Fibroblast of gingiva (primary cell): ENCODE results near the gene RAPSN.

Experiments
- DNase-seq: peaks from one replicate; pipeline ENCODE4 v3.0.0-alpha.2; 2011; ENCODE audit warnings: low read depth

RAPSN gene

DNA sequence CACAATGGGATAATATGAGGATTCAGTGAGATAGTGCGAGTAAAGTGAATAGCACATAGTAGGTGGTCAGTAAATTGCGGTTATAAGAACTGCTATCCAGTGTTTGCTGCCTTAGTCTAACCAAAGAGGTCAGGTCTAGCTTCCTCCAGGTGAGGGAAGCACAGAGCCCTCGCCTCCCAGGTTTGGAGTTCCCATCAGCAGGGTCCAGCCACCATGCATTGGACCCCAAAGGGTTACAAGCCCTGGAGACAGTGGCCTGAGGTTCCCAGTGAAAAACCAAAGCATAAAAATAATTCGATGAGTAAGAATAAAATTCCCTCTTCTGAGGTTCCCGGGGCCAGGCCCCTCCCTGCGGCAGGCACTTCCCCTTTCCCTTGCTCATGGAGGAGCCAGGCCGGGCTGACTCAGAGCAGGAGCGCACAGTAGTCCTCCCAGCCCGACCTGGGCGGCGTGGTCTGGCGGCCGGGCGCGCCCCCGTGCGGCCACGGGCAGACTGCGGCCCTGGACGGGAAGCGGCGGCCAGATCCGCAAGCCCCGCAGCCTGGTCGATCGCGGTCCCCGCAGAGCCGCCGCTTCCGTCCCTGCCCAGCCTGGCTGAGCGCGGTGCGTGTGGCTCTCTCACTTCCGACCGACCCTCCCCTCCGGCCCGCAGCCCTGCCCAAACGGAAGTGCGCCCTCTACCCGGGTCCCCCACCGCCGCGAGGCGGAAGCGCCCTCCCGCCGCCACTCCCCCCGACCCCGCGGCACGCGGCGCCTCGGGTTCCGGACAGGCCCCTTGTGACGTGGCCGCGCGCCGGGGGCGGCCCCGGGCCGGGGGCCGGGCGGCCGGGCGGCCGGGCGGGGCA, 41.0 kb downstream of the RAPSN start, which contains the start of gene SLC39A13:
TSS of gene SLC39A13 (plus strand) at position 845 of the 845 bp plus-strand sequence. CDS start 1,505 bp downstream, outside the sequence.
- peak; percentile 97 for DNase-seq

DNA sequence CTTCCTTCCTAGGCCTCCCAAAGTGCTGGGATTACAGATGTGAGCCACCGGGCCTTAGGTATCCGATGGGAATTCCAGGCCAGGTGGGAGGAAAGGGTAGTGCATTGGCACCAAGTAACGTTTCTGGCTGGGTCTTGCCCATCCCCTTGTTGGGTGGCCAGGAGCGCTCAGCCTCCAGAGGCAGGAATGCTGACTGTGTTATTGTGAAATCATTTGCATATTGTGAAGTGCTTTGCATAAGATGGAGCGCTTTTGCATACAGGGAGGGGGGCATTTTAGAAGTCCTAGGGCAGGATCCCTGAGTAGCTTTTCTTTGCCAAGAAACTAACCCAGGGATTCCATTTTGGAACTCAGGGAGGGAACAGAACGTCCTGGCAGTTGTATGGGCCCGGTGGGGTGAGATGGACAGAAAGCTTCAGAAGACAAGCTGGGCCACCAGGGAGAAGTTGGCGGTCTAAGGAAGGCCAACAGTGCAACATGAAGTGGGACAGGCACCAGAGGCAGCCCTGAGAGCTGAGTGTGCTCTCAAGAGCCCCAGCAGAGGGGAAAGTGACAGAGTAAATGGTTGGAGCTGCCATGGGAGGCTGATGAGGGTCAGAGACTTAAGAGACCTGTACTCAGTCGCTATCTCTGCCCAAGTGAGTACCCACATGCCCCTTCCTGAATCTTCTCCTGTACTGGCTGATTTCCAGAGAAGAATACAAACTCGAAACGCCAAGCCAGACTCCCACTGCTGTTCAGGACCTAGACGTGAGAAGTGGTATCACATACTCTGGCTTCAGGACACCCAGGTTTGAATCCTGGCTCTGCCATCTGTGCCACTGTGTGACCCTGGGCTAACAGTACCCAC, 41.8 kb downstream of the RAPSN start:
- peak; percentile 66 for DNase-seq

DNA sequence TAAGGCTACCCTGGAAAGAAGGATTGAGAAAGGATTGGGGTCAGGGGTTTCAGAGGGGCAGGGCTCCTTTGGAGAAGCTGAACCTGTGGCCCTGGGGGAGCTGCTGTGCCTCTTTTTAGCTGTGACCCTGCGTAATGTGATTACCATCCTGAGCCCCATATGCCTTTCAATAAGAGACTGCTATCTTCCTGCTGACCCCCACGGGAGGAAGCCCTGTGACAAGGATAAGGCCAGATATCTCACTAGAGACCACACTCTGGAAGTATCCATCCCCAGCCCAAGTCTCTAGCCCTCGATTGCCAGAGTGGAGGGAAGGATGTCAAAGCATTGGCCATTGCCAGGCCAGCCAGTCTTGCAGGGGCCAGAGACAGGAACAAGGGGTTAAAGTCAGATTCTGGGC, 45.4 kb downstream of the RAPSN start:
- DNase-seq = no peak

DNA sequence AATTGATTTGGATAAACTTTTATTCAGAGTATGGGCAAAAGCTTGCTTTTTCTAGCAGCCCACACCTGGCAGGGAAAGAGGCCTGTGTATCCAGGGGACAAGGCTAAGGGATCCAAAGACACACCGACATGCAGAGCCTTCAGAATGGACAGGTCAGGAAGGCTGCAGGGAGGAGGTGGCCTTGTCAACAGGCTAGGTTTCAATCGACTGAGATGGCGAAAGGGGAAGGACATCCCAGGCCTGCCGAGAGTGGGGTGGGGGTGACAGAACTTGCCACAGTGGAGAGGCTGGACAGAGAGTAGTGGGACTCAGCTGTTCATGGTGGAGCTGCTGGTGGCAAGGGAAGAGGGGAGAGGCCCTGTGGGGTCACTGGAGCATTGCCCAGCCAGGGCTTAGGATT, 45.8 kb downstream of the RAPSN start:
- DNase-seq = no peak

DNA sequence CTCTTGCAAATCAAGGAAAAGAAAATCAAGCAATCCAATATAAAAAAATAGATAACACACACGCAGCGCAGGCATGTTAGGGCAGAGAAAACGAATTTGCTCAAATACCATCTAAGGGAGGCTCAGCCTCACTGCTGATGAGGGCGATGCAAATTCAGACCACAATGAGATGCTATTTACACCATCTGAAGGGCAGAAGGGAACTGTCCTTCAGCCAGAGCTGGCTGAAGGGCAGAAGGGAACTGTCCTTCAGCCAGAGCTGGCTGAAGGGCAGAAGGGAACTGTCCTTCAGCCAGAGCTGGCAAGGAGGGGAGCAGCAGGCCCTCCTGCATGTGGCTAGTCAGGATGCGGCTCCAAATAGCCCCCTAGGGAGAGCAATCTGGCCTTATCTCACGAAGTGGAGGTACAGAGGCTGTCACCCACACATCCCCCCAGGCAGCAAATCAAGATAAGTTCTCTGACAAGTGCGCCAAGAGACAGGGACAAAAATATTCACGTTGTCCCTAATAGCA, 48.1 kb downstream of the RAPSN start:
- no peak for DNase-seq

DNA sequence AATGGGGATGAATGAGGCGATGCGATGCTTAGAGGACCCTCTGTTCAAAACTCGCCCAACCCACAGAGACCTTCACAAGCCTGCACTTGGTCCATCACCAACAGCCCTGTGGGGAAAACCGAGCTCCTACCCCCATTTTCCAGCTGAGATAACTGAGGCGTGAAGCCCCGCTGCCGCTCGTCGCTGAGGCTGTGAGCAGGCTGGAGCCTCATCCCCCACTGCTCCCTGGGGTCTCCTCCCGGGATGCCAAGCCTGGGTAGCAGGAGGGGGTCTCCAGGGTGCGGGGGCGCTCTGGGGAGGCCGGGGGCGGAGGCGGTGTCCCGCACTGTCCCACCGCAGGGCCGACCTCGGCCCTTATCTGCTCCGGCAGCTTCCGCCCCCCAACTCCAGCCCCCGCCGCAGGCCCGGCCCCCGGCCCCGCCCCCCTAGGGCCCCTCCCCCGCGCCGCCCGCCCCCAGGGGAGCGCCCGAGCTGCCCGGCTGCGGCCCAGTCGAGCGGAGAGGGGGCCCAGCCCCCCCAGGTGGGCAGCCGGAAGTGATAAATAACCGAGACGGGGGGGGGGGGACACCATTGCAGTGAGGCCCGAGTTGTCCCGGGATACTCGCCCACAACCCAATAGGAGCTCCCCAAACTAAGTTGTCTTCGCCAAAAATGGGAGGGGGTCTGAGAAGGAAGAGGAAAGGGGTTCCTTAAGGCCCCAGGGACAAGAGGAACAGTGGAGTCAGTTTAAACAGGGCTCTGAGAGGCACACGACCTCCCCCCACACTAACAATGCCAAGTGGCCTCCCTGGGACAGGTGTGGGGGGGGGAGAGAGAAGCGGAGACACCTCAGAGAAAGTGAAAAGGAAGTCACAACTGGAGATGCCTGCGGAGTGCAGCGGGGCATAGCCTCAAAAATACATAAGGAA, 48.8 kb downstream of the RAPSN start:
- no peak for DNase-seq

DNA sequence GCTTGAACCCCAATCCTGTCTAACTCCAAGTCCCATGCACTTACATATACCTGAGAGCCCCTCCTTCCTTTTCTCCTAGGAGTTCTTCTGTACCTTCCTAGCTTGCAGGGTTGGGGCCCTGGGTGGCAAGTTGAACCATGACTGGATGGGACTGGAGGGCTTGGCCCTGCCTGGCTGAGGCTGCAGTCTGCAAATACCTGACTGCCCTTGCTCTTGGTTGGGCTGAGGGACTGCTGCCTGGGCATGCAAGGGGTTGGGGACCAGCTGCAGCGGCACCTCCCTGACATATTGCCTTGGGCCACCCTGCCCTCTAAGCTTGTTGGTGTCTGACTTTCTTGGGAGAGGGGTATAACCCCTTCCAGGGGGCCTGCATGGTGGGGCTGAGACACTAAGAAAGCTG, 50.4 kb downstream of the RAPSN start:
- DNase-seq = no peak

DNA sequence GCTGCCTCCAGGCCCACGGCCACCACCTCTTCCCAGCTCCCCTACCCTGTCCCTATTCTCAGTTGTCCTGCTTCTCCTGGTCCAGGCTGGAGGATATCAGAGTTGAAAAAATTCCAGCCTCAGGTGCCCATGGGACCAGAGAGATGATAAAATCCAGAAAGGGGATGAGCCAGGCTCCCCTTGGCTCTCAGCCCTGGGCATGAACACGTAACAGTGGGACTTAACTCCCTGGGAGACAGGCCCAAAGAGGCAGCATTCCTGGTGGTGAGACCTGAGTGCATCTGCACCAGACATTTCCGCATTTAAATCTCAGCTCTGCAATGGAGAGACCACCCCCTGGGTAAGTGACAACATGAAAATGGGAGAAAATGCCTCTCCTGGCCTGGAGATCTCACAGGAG, 50.9 kb downstream of the RAPSN start:
- no peak for DNase-seq

DNA sequence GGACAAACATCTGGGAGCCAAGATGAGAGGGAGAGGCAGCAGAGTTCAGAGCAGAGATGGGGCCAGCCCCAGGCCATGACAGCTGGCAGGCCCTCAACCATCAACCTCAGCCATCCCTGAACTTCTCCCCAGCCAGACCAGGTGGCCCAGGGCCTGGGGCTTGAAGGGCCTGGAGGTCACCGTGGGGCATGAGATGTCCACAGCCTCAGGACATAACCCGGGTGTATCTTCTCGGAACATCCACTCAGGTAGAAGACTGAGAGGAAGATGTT, 53.0 kb downstream of the RAPSN start:
- DNase-seq = no peak

DNA sequence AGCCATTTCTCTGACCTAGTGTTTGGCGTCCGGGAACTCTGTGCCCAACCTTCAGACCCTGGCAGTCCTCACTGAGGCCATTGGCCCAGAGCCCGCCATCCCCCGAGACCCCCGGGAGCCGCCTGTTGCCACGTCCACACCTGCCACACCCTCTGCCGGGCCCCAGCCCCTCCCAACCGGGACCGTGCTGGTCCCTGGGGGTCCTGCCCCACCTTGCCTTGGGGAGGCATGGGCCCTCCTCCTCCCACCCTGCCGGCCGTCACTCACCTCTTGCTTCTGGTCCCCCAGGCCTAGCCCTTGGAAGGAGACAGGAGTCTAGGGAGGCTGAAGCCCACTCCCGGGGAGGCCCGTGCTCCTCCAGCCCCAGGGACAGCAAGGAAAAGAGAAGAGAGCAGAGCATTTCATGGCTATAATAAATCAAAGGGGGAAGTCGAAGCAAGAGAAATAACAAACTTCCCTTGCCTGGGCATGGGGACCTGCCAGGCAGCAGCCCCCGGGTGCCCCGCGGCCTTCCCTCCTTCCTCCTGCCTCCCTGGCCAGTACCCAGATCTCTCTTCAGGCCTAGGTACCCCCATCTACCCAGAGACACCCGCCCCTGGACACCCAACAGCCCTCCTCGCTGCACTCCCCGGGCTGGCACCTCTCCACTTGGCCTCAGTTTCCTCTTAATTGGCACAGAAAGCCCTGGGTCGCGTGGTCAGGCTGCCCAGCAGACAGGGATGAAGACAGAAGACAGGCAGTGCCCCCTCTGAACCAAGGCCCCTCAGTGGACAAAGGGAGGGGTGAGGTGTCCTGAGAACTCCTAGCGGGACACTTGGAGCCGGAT, 53.5 kb downstream of the RAPSN start:
- DNase-seq = no peak

DNA sequence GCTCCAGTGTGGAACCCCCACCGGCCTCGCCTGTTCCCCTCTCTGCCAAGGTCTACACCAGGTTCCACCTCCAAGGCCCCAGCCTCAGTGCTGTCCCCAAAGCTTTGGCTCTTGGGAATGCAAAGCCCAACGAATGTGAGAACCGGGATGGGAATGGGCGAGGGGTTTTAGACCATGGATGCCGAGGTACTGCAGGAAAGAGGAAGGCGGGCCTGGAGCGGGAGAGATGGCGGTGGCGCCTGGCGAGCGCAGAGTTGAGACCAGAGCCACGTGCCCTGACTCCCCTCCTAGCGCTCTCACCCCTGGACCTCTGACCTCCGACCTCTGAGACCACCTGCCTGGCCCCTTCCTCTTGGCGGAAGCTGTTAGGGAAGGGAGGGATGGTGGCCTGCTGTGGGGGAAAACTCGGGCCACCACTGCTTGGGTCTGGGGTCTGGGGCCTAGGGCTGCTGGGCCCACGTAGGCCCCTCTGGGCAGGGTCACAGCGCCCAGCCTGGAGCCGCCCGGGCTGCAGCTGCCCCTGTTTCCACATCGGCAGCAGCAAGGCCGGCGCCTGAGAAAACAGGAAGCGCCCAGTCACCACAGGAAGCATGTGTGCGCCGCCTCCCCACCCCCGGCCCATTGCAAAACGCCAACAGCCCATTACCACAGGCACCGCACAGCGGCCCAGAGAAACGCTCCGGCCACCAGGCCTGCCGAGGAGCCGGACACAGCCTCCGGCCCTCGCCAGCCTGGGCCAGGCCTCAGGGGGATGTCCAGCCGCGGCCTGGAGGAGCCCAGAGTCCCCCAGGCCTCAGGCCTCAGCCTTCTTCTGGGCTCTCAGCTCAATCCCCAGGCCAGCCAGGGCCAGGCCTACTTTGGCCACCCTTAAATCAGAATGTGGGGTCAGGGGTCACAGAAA, 54.4 kb downstream of the RAPSN start:
- DNase-seq = no peak

DNA sequence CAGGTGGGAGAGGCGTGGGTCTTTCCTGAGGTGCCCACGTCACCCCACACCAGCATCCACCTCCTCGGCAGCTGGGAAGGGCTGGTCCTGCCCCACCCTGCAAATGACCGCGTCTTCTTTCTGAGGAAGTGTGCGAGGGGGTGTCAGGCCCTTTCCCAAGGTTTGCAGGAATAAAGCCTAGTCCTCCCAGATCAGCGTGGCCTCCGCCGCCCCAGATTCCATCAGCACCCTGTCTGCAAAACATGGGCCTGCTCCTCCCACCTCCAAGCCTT, 55.0 kb downstream of the RAPSN start:
- no peak for DNase-seq

DNA sequence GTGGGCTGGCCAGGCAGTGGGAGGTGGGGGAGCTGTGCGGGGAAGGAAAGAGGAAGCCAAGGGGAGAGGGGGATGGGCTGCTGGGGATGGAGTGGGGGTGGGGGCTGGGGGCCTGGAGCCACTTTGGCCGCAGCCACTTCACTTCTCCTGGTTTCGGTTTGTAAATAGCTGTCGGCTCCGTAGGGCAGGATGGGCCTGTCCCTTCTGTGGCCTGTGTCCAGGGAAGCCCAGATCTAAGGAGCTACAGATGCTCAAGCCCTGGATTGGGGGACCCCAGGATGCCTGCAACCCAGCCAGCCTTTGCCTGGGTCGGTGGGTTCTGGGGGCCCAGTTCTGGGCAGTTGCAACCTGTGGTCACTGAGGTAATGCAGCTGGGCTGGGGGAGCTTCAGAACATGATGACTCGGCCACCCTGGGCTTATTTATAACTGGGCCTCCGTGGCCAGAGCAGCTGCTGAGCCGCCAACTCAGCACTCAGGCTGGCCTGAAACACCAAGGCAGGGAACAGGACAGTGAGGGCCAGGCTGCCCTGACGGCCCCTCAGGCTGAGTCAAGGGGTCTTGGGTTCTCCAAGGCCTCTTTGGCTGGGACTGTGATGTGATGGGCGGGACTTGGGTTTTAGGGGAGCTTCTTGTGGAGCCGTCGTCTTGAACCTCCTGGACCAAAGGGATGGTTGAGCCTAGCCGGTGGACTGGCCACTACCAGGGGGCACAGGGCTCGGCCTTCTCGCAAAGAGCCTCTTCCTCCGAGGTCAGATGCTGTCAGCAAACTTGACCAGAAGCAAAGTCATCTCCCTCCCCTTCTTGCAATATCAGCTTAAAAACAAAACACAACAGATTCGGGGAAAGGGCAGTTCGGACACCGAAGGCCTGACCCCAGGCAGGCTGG, 55.5 kb downstream of the RAPSN start:
- DNase-seq = no peak

DNA sequence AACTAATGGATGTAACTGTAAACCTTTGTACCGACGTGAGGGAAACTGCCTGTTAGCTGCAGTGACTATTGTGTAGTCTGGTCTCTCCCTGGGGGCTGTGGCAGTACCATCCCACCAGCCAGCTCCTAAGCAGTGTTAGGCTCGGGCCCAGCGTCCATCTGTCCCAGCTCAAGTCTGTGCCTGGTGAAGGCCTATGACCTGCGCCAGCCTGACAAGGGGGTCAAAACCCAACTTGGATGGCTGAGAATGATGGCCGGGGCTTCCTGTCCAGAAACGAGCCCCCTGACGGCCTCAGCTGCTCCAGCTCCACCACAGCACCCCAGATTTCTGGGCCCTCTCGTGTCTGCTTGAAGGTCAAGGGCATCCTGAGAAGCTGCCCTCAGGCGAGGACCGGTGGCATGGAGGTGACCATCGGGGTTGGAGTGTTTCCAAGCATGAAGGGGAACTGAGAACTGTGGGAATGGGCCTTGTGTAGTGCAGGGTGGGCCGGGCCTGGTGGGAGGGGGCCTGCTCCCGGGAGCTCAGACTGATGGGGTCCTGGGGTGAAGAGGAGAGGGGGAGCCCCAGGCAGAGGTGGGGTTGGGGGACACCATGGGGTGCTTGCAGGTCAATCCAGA, 56.3 kb downstream of the RAPSN start:
- no peak for DNase-seq

DNA sequence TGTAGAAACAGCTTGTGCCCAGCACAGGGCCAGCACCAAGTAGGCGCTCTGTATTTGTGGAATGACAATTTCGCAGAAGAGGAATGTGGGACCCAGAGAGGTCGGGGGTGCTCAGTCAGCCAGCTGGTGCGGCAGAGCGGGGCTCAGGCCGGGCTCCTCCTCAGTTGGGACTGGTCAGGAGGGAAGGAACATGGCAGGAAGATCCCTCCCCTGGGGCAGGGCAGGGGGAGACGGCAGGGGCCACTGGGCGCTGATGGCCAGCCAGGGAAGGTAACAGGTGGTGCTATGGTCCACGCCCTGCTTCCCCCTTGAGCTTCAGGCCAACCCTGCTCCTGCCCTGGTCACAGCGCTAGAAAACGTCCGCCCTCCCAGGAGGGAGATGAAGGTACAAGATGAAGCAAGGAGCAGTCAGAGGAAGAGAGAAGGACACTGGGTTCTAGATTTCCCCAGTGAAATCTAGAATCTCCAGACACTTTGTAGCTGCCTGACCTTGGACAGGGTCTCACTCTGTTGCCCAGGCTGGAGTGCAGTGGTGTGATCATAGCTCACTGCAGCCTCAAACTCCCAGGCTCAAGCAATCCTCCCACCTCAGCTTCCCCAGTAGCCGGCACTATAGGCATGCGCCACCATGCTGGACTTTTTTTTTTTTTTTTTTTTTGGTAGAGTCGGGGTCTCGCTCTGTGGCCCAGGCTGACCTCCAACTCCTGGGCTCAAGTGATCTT, 57.1 kb downstream of the RAPSN start:
- DNase-seq = no peak

DNA sequence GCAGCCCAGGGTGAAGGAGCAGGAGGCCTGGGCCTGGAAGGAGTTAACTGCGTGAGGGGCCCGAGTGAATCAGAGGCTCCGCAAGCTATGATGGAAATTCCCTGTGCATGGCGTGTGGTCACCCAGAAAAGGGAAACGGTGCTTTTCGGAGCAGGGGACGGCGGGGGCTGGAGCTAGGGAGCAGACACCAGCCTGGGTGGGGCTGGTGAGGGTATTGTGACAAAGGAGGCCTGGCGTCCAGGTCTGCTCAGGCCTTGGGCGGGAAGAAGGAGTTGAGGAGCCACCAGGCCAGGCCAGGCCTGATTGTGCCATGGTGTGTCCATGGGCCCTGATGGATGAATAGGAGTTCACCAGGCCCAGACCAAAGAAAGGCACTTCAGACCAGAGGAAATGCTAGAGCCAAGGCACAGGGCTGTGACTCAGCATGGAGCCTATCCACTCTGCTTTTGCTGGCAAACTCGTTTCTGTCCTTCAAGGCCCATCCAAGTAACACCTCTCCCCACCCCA, 57.8 kb downstream of the RAPSN start:
- DNase-seq = no peak

DNA sequence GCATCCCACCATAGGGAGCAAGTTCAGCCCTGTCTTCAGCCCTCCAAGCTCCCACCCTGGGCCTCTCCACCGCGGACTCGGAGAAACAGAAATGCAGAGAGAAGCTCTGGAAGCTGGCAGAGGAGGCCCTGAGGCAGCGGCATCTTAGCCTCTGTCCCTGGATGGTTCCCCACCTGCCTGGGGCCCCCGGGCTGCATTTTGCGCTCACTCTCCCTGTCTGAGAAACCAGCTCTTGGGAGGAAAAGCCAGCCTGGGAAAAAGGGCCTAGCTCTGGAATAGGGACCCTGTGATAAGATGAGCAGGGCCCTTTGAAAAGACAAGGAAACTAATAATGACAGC, 58.5 kb downstream of the RAPSN start:
- DNase-seq = no peak
